GM12878 (cell line): Measurements from ENCODE around the gene ATG10. TPM values are rescaled to one million over a fixed set of nuclear protein-coding genes. Genes with fewer than 3 reads are reported as not detected.

ENCODE experiments used
- ATAC-seq: fragments of 200-7000 bp; cut with Tn5 transposase; 3 replicates; pipeline ENCODE4 v1.9.1; 2020; ENCODE audit warnings: mild to moderate bottlenecking, moderate library complexity
- BruUV-seq: library from RNA; stranded (reverse); fragments of 400-500 nt; replicated peaks from 2 replicates; lab custom pipeline; 2021; lab: Mats Ljungman, UMichigan
- CTCF ChIA-PET: fragments of 300-600 bp; sonication (Branson Sonifier 250); formaldehyde crosslinking; extraction: SDS; loops from one replicate; lab custom pipeline; 2021; ENCODE audit warnings: inconsistent platforms; lab: Yijun Ruan, JAX
- POLR2A ChIA-PET: fragments of 350-600 bp; formaldehyde crosslinking; extraction: SDS; loops from one replicate; lab custom pipeline; 2021; ENCODE audit warnings: inconsistent platforms; lab: Charles Lee
- RAD21 ChIA-PET: fragments of 300-600 bp; sonication (Branson Sonifier 250); formaldehyde crosslinking; loops from one replicate; lab custom pipeline; 2023; ENCODE audit warnings: antibody characterized with exemption; ENCODE audit not compliant: unreplicated experiment; lab: Charles Lee
- SMC1A ChIA-PET: fragments of 300-600 bp; sonication (Branson Sonifier 250); formaldehyde crosslinking; loops from one replicate; lab custom pipeline; 2023; ENCODE audit not compliant: unreplicated experiment, uncharacterized antibody; lab: Charles Lee
- DNase-seq: peaks from one replicate; pipeline ENCODE4 v3.0.0-alpha.2; 2011; ENCODE audit warnings: low read depth, low spot score
- FAIRE-seq: peaks from 3 replicates; lab custom pipeline; 2011; peaks lifted over from hg19 to GRCh38; lab: Jason Lieb, UNC
- H2AFZ ChIP-seq: 2 replicates; pipeline ENCODE4 v1.6.0; 2011; ENCODE audit warnings: low read depth, low read length, control low read depth; ENCODE audit not compliant: control insufficient read depth
- H3K27ac ChIP-seq: 2 replicates; pipeline ENCODE4 v1.5.1; 2011; ENCODE audit warnings: control low read depth; ENCODE audit not compliant: control insufficient read depth, insufficient read depth
- H3K27me3 ChIP-seq, 2 experiments: replicated peaks in 1 of 2; 2 replicates each; pipeline versions ENCODE4 v1.6.0 to v1.6.1; 2011; ENCODE audit warnings: low read length in 1 of 2; ENCODE audit not compliant: control insufficient read depth in 2 of 2, insufficient read depth in 2 of 2
- H3K36me3 ChIP-seq, 2 experiments: 2 replicates each; pipeline ENCODE4 v1.5.1; 2011; ENCODE audit warnings: low read length in 1 of 2; ENCODE audit not compliant: control insufficient read depth in 2 of 2, insufficient read depth in 2 of 2
- H3K4me1 ChIP-seq: 2 replicates; pipeline ENCODE4 v1.6.1; 2011; ENCODE audit warnings: mild to moderate bottlenecking, low read length, moderate library complexity, mixed read lengths; ENCODE audit not compliant: control insufficient read depth, insufficient read depth
- H3K4me2 ChIP-seq: 2 replicates; pipeline ENCODE4 v1.6.0; 2011; ENCODE audit warnings: control low read depth; ENCODE audit not compliant: control insufficient read depth, insufficient read depth
- H3K4me3 ChIP-seq: fragments of 200-600 bp; sonication (generic); 2 replicates; pipeline ENCODE4 v1.5.1; 2016
- H3K79me2 ChIP-seq: 2 replicates; pipeline ENCODE4 v1.6.0; 2011; ENCODE audit warnings: low read length; ENCODE audit not compliant: control insufficient read depth, insufficient read depth
- H3K9ac ChIP-seq: 2 replicates; pipeline ENCODE4 v1.8.0; 2011; ENCODE audit warnings: low read length, control low read depth, mixed read lengths; ENCODE audit not compliant: control insufficient read depth, insufficient read depth
- H3K9me3 ChIP-seq: replicated peaks from 3 replicates; pipeline ENCODE4 v1.5.1; 2011; ENCODE audit warnings: mild to moderate bottlenecking, low read length; ENCODE audit not compliant: control insufficient read depth, insufficient read depth
- H4K20me1 ChIP-seq: 2 replicates; pipeline ENCODE4 v1.6.0; 2011; ENCODE audit not compliant: control insufficient read depth, insufficient read depth
- BCL3 ChIP-seq: IDR thresholded peaks from 2 replicates; pipeline ENCODE4 v1.6.1; 2011; ENCODE audit warnings: borderline replicate concordance, low read depth, mild to moderate bottlenecking, moderate library complexity, low read length; ENCODE audit not compliant: insufficient read depth, poor library complexity, severe bottlenecking
- CBFB ChIP-seq: IDR thresholded peaks from 2 replicates; pipeline ENCODE4 v1.6.1; 2016; ENCODE audit warnings: antibody characterized with exemption, low read depth
- CBX5 ChIP-seq: sonication (generic); IDR thresholded peaks from 2 replicates; pipeline ENCODE4 v1.6.1; 2016; ENCODE audit warnings: low read depth, moderate library complexity, mild to moderate bottlenecking, inconsistent platforms
- CHD2 ChIP-seq: IDR thresholded peaks from 2 replicates; pipeline ENCODE4 v1.6.1; 2011; ENCODE audit warnings: low read depth, low read length, improper control_type of control experiment, borderline replicate concordance
- EP300 ChIP-seq, 2 experiments: fragments of 150-350 bp in 1 of 2; IDR thresholded peaks; 2 replicates each; pipeline ENCODE4 v1.6.1; 2011 to 2012; ENCODE audit warnings: low read depth in 2 of 2, low read length in 2 of 2, borderline replicate concordance in 1 of 2, improper control_type of control experiment in 1 of 2, inconsistent platforms in 1 of 2; ENCODE audit not compliant: control insufficient read depth in 1 of 2
- ETV6 ChIP-seq, 2 experiments: fragments of 450-650 bp in 1 of 2; IDR thresholded peaks in 1 of 2; conservative IDR thresholded peaks in 1 of 2; 2 replicates each; pipeline ENCODE4 v1.6.1; 2014; ENCODE audit warnings: antibody characterized with exemption in 1 of 2, borderline replicate concordance in 1 of 2, low read depth in 1 of 2, mild to moderate bottlenecking in 1 of 2, moderate library complexity in 1 of 2
- IKZF2 ChIP-seq, 2 experiments: fragments of 450-650 bp; IDR thresholded peaks; 2 replicates each; pipeline ENCODE4 v1.6.1; 2017; ENCODE audit warnings: mild to moderate bottlenecking in 2 of 2, moderate library complexity in 2 of 2
- JUNB ChIP-seq: IDR thresholded peaks from 2 replicates; pipeline ENCODE4 v1.6.1; 2016; ENCODE audit warnings: antibody characterized with exemption, mild to moderate bottlenecking
- MEF2B ChIP-seq: fragments of 450-650 bp; IDR thresholded peaks from 2 replicates; pipeline ENCODE4 v1.6.1; 2018; ENCODE audit warnings: mild to moderate bottlenecking, moderate library complexity; ENCODE audit not compliant: partially characterized antibody, poor library complexity, severe bottlenecking
- NFIC ChIP-seq: IDR thresholded peaks from 2 replicates; pipeline ENCODE4 v1.6.1; 2012; ENCODE audit warnings: low read depth, mild to moderate bottlenecking, inconsistent platforms, low read length, moderate library complexity
- RELA ChIP-seq: fragments of 450-650 bp; IDR thresholded peaks from 2 replicates; pipeline ENCODE4 v1.8.0; 2014; ENCODE audit warnings: borderline replicate concordance; ENCODE audit not compliant: partially characterized antibody
- RELB ChIP-seq: fragments of 450-650 bp; IDR thresholded peaks from 2 replicates; pipeline ENCODE4 v1.6.1; 2017; ENCODE audit warnings: low read depth, mild to moderate bottlenecking, moderate library complexity
- RUNX3 ChIP-seq: IDR thresholded peaks from 2 replicates; pipeline ENCODE4 v1.6.1; 2012; ENCODE audit warnings: low read length, inconsistent platforms
- TCF7 ChIP-seq: IDR thresholded peaks from 2 replicates; pipeline ENCODE4 v1.6.1; 2014; ENCODE audit warnings: antibody characterized with exemption, borderline replicate concordance
- ZNF384 ChIP-seq: IDR thresholded peaks from 2 replicates; pipeline ENCODE4 v1.6.1; 2012; ENCODE audit warnings: low read depth, mild to moderate bottlenecking, low read length, improper control_type of control experiment, borderline replicate concordance
- WGBS: methylation state at CpG from one replicate; pipeline ENCODE4 v1.1.6; 2016; ENCODE audit warnings: low lambda C conversion rate; ENCODE audit not compliant: insufficient replicate concordance, insufficient coverage; ENCODE audit errors: missing lambda C conversion rate; 5-methylcytosine and 5-hydroxymethylcytosine counted together
- in situ Hi-C: fragments of 300-500 bp; cut with MboI; formaldehyde crosslinking; loops from 9 replicates; pipeline ENCODE4 v1.14.3; 2018; ENCODE audit warnings: mixed read lengths
- intact Hi-C: fragments of 100-400 bp; cut with micrococcal nuclease; formaldehyde crosslinking; loops from one replicate; pipeline ENCODE4 v1.14.2; 2022; ENCODE audit not compliant: unreplicated experiment
- polyA plus RNA-seq, 11 experiments: library from polyadenylated mRNA; depleted of rRNA in 4 of 11; unstranded in 6 of 11; stranded (reverse) in 5 of 11; fragments of >200 nt; fragmentation: Nextera tagmentation in 4 of 11; fragmentation: Illumina TruSeq in 1 of 11; extraction: Ambion mirVana in 4 of 11; extraction: Trizol in 1 of 11; gene quantifications; 1 replicate in 1 of 11; 2 replicates in 10 of 11; pipeline versions ENCODE4 v1.2.1 to v1.2.3, GENCODE V29; 2011 to 2016; ENCODE audit warnings: inconsistent platforms in 2 of 11, missing spikeins in 2 of 11, low read depth in 1 of 11
- total RNA-seq, 4 experiments: library from RNA; depleted of rRNA in 3 of 4; stranded (reverse); fragments of >200 nt in 3 of 4; fragmentation: Illumina TruSeq in 1 of 4; extraction: Trizol in 1 of 4; gene quantifications; 2 replicates each; pipeline versions ENCODE4 v1.2.1 to v1.2.3, GENCODE V29; 2013 to 2021
- TF ChIP-seq, protein P1 (sequence below): fragments of 150-350 bp; IDR thresholded peaks from 2 replicates; pipeline ENCODE4 v1.6.1; 2014; ENCODE audit warnings: mild to moderate bottlenecking, low read depth, low read length

Gene ATG10
- total and polyA plus RNA-seq, 10 of the 15 experiments (the other 5 are each of a cell fraction or from before 2014, with no cell fraction given) = 3.8 to 14.4 (median 6.5) TPM

- RAD21 ChIA-PET = interaction anchor here (0.6 to 3.7 kb wide), 10 partner anchors 11 to 350 kb away, joined by 3 to 33 read pairs (median 5); partner anchors contain the start of gene SSBP2
- Histone ChIP-seq H3K9ac (no peak overlapping the region), H3K27me3 (no peaks in the 10 kb centered on the region), H3K27ac (peak overlapping the region; percentile 21; the same call in 1 of the 2 replicates), H3K4me2 (0 out of 2 replicates have a peak overlapping the region, but pooled peaks have one; percentile 2), H2AFZ (no peak overlapping the region), H3K79me2 (no peaks in the 10 kb centered on the region), H4K20me1 (no peaks in the 10 kb centered on the region), H3K9me3 (no peaks in the 10 kb centered on the region), H3K4me3 (no peak overlapping the region), H3K36me3 (no peaks in the 10 kb centered on the region), H3K4me1 (peaks cover 10% of the 10 kb centered on the region; the same call in 1 of the 2 replicates)
- intact Hi-C loops (no loop called here), in situ Hi-C loops (no loop called here)
- CTCF ChIA-PET = interaction anchor here (1.0 to 3.8 kb wide), 4 partner anchors 65 to 562 kb away, joined by 3 to 26 read pairs (median 3); no protein-coding TSS in a partner anchor
- SMC1A ChIA-PET = interaction anchor here (0.8 to 3.7 kb wide), 14 partner anchors 10 to 350 kb away, joined by 3 to 22 read pairs (median 4); partner anchors contain the start of gene SSBP2
- DNase-seq = peak; percentile 59
- peak; percentile 97 for ATAC-seq
- BruUV-seq = no TSS peak
- 35% methylated on average over 2 of the region's 2 CpGs for WGBS
- POLR2A ChIA-PET = interaction anchor here (1.0 kb wide), 2 partner anchors 11 to 26 kb away, joined by 3 to 4 read pairs; no protein-coding TSS in a partner anchor
- no peak for FAIRE-seq
- peak; percentile 50; the same call in 1 of the 2 replicates for TF ChIP-seq CBX5
- peak; percentile 63; the same call in 1 of the 2 replicates for TF ChIP-seq JUNB
- peak; percentile 72; the same call in 1 of the 2 replicates for TF ChIP-seq NFIC
- TF ChIP-seq RUNX3 = peak; percentile 93
- no peak for TF ChIP-seq RELA
- no peak for TF ChIP-seq BCL3
- TF ChIP-seq EP300 (IDR thresholded peaks at IDR 0.05; ENCODE audit: borderline replicate concordance in 1 of 2, control insufficient read depth in 1 of 2, low read depth in 2 of 2, low read length in 2 of 2) = peak in 1 of 2 experiments; percentile 28; a peak in 1 of 4 replicates
- peak in 1 of 2 experiments; percentile 25; a peak in 1 of 4 replicates for TF ChIP-seq ETV6 (conservative IDR thresholded peaks at IDR 0.05 in 1 of 2, IDR thresholded peaks at IDR 0.05 in 1 of 2; ENCODE audit: borderline replicate concordance in 1 of 2, low read depth in 1 of 2)
- TF ChIP-seq TCF7 = peak; percentile 70
- no peak for TF ChIP-seq MEF2B
- TF ChIP-seq, protein P1, sequence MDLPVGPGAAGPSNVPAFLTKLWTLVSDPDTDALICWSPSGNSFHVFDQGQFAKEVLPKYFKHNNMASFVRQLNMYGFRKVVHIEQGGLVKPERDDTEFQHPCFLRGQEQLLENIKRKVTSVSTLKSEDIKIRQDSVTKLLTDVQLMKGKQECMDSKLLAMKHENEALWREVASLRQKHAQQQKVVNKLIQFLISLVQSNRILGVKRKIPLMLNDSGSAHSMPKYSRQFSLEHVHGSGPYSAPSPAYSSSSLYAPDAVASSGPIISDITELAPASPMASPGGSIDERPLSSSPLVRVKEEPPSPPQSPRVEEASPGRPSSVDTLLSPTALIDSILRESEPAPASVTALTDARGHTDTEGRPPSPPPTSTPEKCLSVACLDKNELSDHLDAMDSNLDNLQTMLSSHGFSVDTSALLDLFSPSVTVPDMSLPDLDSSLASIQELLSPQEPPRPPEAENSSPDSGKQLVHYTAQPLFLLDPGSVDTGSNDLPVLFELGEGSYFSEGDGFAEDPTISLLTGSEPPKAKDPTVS = no peak
- peak; percentile 95 for TF ChIP-seq ZNF384
- TF ChIP-seq RELB = peak; percentile 39; the same call in 1 of the 2 replicates
- no peak for TF ChIP-seq CHD2
- TF ChIP-seq IKZF2 (IDR thresholded peaks at IDR 0.05) = 0 out of 4 replicates have a peak, but pooled peaks of 1 of the 2 experiments have one; percentile 10
- peak; percentile 61; the same call in 1 of the 2 replicates for TF ChIP-seq CBFB
Measured at GRCh38 chr5:82100303-82101077, 128.7 kb downstream of the ATG10 start.
